Stimulated activated CD4-positive, alpha-beta T cell treated with anti-CD3 and anti-CD28 coated beads, Interleukin-4, amount 100 ng/mL, for 4 hours (primary cell): ENCODE data around the gene BTG2.
A peak's percentile ranks its signal among the peaks of the same experiment; 100 is the strongest.

Experiments used
- DNase-seq, 2 experiments: peaks; one replicate each; pipeline ENCODE4 v3.0.0-alpha.2; 2020

Gene BTG2

DNA sequence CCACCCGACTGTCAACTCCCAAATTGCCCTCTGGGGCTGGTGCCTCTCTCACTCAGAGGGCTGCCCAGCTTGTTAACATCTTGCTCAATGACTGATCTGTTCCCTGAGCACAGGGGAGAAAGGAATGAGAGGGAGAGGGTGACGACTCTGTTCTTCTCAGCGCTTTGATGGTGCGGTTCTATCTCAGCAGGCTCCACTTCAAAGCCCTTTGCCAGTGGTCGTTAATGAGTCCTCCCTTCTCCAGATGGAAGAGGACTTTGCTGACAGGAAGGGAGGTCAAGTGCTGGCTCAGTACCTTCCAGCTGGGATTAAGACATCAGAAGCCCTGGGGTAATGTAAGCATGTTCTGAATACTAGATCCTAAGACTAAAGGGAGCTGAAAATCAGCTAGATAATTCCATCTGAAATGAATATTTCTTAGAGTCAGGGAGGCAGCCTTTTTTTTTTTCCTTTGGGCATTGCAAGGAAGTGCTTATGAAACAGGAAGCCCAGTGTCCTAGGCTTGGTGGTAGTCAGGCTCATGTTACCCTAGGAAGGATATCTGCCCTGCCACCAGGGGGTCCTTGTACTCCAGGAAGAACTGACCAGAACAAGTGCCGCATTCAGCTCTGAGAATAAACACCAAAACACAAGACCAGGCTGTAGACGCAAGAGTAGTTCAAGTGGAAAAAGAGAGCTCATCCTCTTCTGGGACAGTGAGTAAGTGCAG, 40.9 kb downstream of the BTG2 start:
- DNase-seq = no peak

DNA sequence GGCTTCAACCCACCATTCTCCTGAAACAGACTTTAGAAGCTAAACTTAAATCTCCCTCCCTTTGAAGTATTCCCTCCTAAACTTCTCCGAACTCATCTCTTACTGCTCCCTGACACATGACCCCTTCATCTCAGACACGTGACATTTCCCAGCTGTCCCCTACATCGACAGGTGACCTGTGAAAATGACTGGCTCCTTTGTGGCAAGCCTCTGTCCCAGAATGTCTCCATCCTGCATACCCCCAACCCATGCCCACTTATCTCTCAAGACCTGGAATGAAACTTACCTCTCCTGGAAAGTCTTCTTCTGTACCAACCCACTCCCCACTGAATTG, 41.4 kb downstream of the BTG2 start:
- DNase-seq = no peak

- DNase-seq = no peak
These were observed 43.8 kb downstream of the BTG2 start for GRCh38 chr1:203349166-203349565.

- DNase-seq = no peak
These were observed 44.6 kb downstream of the BTG2 start for GRCh38 chr1:203349773-203350524.

DNA sequence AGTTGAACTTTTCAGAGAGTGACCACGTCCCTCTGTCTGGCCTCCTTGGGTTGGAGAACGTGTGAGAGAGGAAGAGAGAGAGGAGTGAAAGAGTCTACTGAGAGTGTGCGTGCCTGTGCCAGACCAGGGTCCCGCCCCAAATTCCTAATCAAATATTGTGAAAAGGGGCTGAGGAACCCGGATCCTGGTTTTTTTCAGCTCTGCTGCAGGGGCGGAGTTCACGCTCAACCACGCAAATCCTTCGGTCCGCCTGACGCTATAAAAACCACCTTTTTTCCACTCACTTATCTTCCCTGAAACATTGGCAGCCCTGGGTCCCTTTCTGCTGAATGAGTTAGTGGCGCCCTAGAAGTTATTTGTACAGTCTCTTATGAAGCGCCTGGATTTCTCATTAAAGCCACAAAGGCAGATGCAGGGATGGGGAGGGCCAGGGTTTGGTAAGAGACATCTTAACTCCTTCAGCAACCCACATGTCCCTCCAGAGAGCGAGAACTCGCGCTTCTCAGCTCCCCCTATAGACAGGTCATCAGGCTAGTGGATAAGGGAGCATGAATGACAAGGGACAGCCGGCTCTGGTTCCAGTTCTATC, 45.8 kb downstream of the BTG2 start, which contains the start of gene FMOD:
Gene FMOD, minus strand, starts transcription at position 86 of the 589 bp plus-strand sequence. CDS start 2,852 bp downstream, outside the sequence.
- DNase-seq = peak in 1 of 2 experiments; percentile 3

DNA sequence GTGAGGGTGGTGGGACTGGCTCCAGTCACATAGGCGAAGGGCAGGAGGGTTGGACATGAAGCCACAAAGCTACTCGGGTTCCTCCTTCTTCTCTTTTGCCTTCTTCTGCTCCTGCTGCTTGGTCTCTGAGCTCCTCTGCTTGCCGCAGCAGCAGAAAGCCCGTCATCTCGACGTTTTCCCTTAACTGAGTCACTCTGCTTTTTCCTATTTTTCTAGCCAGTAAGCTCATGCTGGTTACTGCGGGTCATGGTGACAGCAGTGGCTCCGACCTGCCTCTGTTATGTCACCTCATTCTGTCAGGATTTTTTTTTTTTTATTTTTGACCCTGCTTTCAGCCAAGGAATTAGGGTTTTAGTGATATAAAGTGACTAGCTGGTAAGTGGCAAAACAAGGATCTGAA, 48.2 kb downstream of the BTG2 start:
- no peak for DNase-seq

DNA sequence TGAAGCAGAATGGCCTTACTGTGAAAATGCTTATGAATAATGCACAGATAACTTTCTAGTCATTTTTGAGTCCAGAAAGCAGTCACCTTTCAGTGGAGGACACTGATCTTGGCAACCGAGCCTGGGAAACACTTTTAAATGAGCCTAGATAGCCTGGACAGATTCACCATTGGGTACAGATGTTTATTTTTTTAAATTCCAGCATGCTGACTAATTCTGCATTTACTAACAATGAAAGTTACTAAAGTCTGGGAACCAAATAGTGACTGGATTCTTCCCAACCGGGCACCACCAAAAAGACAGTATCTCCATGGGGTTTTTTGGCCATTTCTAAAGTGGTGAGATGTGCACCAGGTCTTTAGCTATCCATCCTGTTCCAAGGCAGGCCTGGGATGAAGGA, 48.9 kb downstream of the BTG2 start:
- no peak for DNase-seq

- DNase-seq = no peak
These were observed 53.8 kb downstream of the BTG2 start for GRCh38 chr1:203359010-203359571.
